ENCODE data around the gene NUFIP2.
A peak's percentile ranks its signal among the peaks of the same experiment; 100 is the strongest.

Gene NUFIP2

GRCh38 chr17:29219378-29220047 lies 74.4 kb downstream of the NUFIP2 start:
- Mint-ChIP-seq H3K27ac (no peak overlapping the region), H3K36me3 (ENCODE audit: low read depth) (no peaks in the 10 kb centered on the region), H3K27me3 (ENCODE audit: low read depth, poor library complexity) (peaks cover 4% of the 10 kb centered on the region), H3K9me3 (no peaks in the 10 kb centered on the region), H3K4me3 (no peak overlapping the region), H3K4me1 (peaks cover 8% of the 10 kb centered on the region)
- TF ChIP-seq, protein P1, sequence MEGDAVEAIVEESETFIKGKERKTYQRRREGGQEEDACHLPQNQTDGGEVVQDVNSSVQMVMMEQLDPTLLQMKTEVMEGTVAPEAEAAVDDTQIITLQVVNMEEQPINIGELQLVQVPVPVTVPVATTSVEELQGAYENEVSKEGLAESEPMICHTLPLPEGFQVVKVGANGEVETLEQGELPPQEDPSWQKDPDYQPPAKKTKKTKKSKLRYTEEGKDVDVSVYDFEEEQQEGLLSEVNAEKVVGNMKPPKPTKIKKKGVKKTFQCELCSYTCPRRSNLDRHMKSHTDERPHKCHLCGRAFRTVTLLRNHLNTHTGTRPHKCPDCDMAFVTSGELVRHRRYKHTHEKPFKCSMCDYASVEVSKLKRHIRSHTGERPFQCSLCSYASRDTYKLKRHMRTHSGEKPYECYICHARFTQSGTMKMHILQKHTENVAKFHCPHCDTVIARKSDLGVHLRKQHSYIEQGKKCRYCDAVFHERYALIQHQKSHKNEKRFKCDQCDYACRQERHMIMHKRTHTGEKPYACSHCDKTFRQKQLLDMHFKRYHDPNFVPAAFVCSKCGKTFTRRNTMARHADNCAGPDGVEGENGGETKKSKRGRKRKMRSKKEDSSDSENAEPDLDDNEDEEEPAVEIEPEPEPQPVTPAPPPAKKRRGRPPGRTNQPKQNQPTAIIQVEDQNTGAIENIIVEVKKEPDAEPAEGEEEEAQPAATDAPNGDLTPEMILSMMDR (IDR thresholded peaks at IDR 0.05): peak; percentile 97
- DNase-seq: peak; percentile 88

- no peak for DNase-seq
- Mint-ChIP-seq H3K4me1 (peaks cover 8% of the 10 kb centered on the region), H3K27ac (no peak overlapping the region), H3K9me3 (no peaks in the 10 kb centered on the region), H3K4me3 (no peak overlapping the region), H3K27me3 (ENCODE audit: low read depth, poor library complexity) (peaks cover 4% of the 10 kb centered on the region), H3K36me3 (ENCODE audit: low read depth) (no peaks in the 10 kb centered on the region)
- TF ChIP-seq, protein P1 (IDR thresholded peaks at IDR 0.05): no peak
Observed at GRCh38 chr17:29216856-29217255, 77.1 kb downstream of the NUFIP2 start.

GRCh38 chr17:29216181-29216580 lies 77.8 kb downstream of the NUFIP2 start:
- Mint-ChIP-seq H3K4me3 (no peak overlapping the region), H3K9me3 (no peaks in the 10 kb centered on the region), H3K27ac (no peak overlapping the region), H3K27me3 (ENCODE audit: low read depth, poor library complexity) (peaks cover 4% of the 10 kb centered on the region), H3K36me3 (ENCODE audit: low read depth) (no peaks in the 10 kb centered on the region), H3K4me1 (peaks cover 8% of the 10 kb centered on the region)
- TF ChIP-seq, protein P1 (IDR thresholded peaks at IDR 0.05): no peak
- no peak for DNase-seq

- TF ChIP-seq, protein P1 (IDR thresholded peaks at IDR 0.05): no peak
- Mint-ChIP-seq H3K9me3 (no peaks in the 10 kb centered on the region), H3K27ac (no peak overlapping the region), H3K27me3 (ENCODE audit: low read depth, poor library complexity) (peaks cover 4% of the 10 kb centered on the region), H3K4me1 (peaks cover 8% of the 10 kb centered on the region), H3K36me3 (ENCODE audit: low read depth) (no peaks in the 10 kb centered on the region), H3K4me3 (no peak overlapping the region)
- no peak for DNase-seq
Observed at GRCh38 chr17:29215717-29216116, 78.2 kb downstream of the NUFIP2 start.

DNA sequence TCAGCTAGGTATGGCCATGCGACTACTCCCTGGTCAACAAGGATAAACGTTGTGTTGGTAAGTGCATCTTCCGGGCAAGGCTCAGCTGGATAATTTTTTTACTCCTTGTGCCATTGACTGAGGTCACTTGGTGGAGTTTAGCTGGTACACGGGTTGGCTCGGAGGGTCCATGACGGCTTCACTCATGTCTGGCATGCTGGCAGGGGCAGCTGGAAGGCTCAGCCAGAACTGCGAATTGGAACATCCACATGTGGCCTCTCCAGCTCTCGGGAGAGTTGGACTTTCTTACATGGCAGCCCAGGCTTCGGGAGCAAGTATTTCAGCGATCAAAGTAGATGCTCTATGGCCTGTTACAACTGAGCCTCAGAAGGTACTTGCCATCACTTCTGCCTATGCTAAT lies 78.8 kb downstream of the NUFIP2 start:
- DNase-seq: no peak
- Mint-ChIP-seq H3K4me3 (no peak overlapping the region), H3K9me3 (no peaks in the 10 kb centered on the region), H3K4me1 (peaks cover 8% of the 10 kb centered on the region), H3K27ac (no peak overlapping the region), H3K27me3 (ENCODE audit: low read depth, poor library complexity) (peaks cover 4% of the 10 kb centered on the region), H3K36me3 (ENCODE audit: low read depth) (no peaks in the 10 kb centered on the region)
- TF ChIP-seq, protein P1 (IDR thresholded peaks at IDR 0.05): no peak
